ENCODE measurements around the gene PITX2. TPM values are rescaled to one million over a fixed set of nuclear protein-coding genes. Genes with fewer than 3 reads are reported as not detected.

Gene PITX2
- polyA plus RNA-seq, 3 donors: not detected

GRCh38 chr4:110633358-110634341 lies 10.8 kb upstream of the PITX2 start:
- Histone ChIP-seq H3K9me3 (replicated peaks in 1 of 2; ENCODE audit: control insufficient read depth in 1 of 2, insufficient read depth in 1 of 2, low read length in 2 of 2) (peaks cover 0 to 76% of the 10 kb centered on the region in 2 donors), H3K27me3 (ENCODE audit: control insufficient read depth in 2 of 2, insufficient read depth in 2 of 2, low read length in 2 of 2) (peaks cover 91 to 100% of the 10 kb centered on the region in 2 donors), H4K20me1 (ENCODE audit: insufficient read depth, low read length) (no peaks in the 10 kb centered on the region), H3K79me2 (ENCODE audit: insufficient read depth, low read length) (no peaks in the 10 kb centered on the region), H3K4me2 (replicated peaks; ENCODE audit: extremely low read depth, low read length, poor library complexity, severe bottlenecking) (no peak overlapping the region), H3K4me3 (replicated peaks in 1 of 3; ENCODE audit: low read depth in 2 of 3, low read length in 3 of 3) (no peak overlapping the region), H3K27ac (ENCODE audit: low read depth in 1 of 2, low read length in 2 of 2) (no peak overlapping the region), H3K4me1 (ENCODE audit: control insufficient read depth in 1 of 2, insufficient read depth in 2 of 2, low read length in 2 of 2) (peaks cover 10% of the 10 kb centered on the region in 2 donors), H3K36me3 (replicated peaks in 1 of 2; ENCODE audit: control insufficient read depth in 1 of 2, insufficient read depth in 2 of 2, low read length in 2 of 2) (no peaks in the 10 kb centered on the region), H2AFZ (ENCODE audit: insufficient read depth, low read depth, low read length, poor library complexity, severe bottlenecking) (no peak overlapping the region), H3K9ac (ENCODE audit: insufficient read depth, low read length, poor library complexity, severe bottlenecking) (no peak overlapping the region)
- TF ChIP-seq CTCF (IDR thresholded peaks at IDR 0.05): no peak
- DNase-seq: no peak
- 4% methylated on average over 50 of the region's 59 CpGs for WGBS (ENCODE audit: insufficient coverage)
- Mint-ChIP-seq H3K4me1 (peaks cover 13% of the 10 kb centered on the region), H3K27me3 (ENCODE audit: low read depth in 3 of 3) (peaks cover 95 to 99% (median 96%) of the 10 kb centered on the region in 3 donors), H3K27ac (no peak overlapping the region), H3K4me3 (peak overlapping the region in 1 of 2 donors; percentile 84), H3K9me3 (peaks cover 0 to 52% (median 18%) of the 10 kb centered on the region in 7 donors), H3K36me3 (peaks cover 0 to 8% of the 10 kb centered on the region in 2 donors)
- intact Hi-C loops (cut with micrococcal nuclease): loop anchor here in 1 of 2 donors (5.0 kb wide), 1 partner anchor 649 kb away; no protein-coding TSS in a partner anchor

GRCh38 chr4:110632506-110633357 lies 9.9 kb upstream of the PITX2 start:
- no peaks in the 10 kb centered on the region for H4K20me1 ChIP-seq (ENCODE audit: insufficient read depth, low read length)
- no peaks in the 10 kb centered on the region for H3K79me2 ChIP-seq (ENCODE audit: insufficient read depth, low read length)
- no peak for TF ChIP-seq CTCF (IDR thresholded peaks at IDR 0.05)
- H3K9me3 ChIP-seq (replicated peaks in 1 of 2; ENCODE audit: control insufficient read depth in 1 of 2, insufficient read depth in 1 of 2, low read length in 2 of 2): peaks cover 0 to 75% of the 10 kb centered on the region in 2 donors
- no peak overlapping the region for H3K9ac ChIP-seq (ENCODE audit: insufficient read depth, low read length, poor library complexity, severe bottlenecking)
- no peak overlapping the region for H3K27ac Mint-ChIP-seq
- WGBS (ENCODE audit: insufficient coverage): 3% methylated on average over 57 of the region's 58 CpGs
- DNase-seq: no peak
- peak overlapping the region in 1 of 3 experiments; percentile 46 for H3K4me3 ChIP-seq (replicated peaks in 1 of 3; ENCODE audit: low read depth in 2 of 3, low read length in 3 of 3)
- peaks cover 13% of the 10 kb centered on the region for H3K4me1 Mint-ChIP-seq
- H3K9me3 Mint-ChIP-seq: peaks cover 0 to 54% (median 19%) of the 10 kb centered on the region in 7 donors
- peaks cover 0 to 9% of the 10 kb centered on the region in 2 donors for H3K36me3 Mint-ChIP-seq
- peak overlapping the region in 1 of 2 donors; percentile 94 for H3K4me3 Mint-ChIP-seq
- peak overlapping the region; percentile 29 for H2AFZ ChIP-seq (ENCODE audit: insufficient read depth, low read depth, low read length, poor library complexity, severe bottlenecking)
- H3K27ac ChIP-seq (ENCODE audit: low read depth in 1 of 2, low read length in 2 of 2): no peak overlapping the region
- H3K36me3 ChIP-seq (replicated peaks in 1 of 2; ENCODE audit: control insufficient read depth in 1 of 2, insufficient read depth in 2 of 2, low read length in 2 of 2): no peaks in the 10 kb centered on the region
- H3K27me3 ChIP-seq (ENCODE audit: control insufficient read depth in 2 of 2, insufficient read depth in 2 of 2, low read length in 2 of 2): peaks cover 91 to 100% of the 10 kb centered on the region in 2 donors
- peaks cover 10% of the 10 kb centered on the region in 2 donors for H3K4me1 ChIP-seq (ENCODE audit: control insufficient read depth in 1 of 2, insufficient read depth in 2 of 2, low read length in 2 of 2)
- H3K4me2 ChIP-seq (replicated peaks; ENCODE audit: extremely low read depth, low read length, poor library complexity, severe bottlenecking): peak overlapping the region; percentile 56
- intact Hi-C loops (cut with micrococcal nuclease): loop anchor here in 1 of 2 donors (5.0 kb wide), 1 partner anchor 650 kb away; no protein-coding TSS in a partner anchor
- peaks cover 95 to 99% (median 96%) of the 10 kb centered on the region in 3 donors for H3K27me3 Mint-ChIP-seq (ENCODE audit: low read depth in 3 of 3)

Measured in CD14-positive monocyte (primary cell).